HEK293 (cell line): Measurements from ENCODE around the gene ARL16.
A peak's percentile ranks its signal among the peaks of the same experiment; 100 is the strongest.

Experiments used
- CTCF ChIA-PET: fragments of 350-600 bp; formaldehyde crosslinking; extraction: SDS; loops from one replicate; lab custom pipeline; 2021; ENCODE audit warnings: antibody characterized with exemption; lab: Yijun Ruan, JAX
- POLR2A ChIA-PET: fragments of 300-600 bp; formaldehyde crosslinking; extraction: SDS; loops from one replicate; lab custom pipeline; 2020; ENCODE audit warnings: antibody characterized with exemption, inconsistent platforms; lab: Yijun Ruan, JAX
- H3K27ac ChIP-seq: fragments of 200-500 bp; sonication (Bioruptor generic); 2 replicates; pipeline ENCODE4 v1.5.1; 2014; ENCODE audit warnings: low read depth, low read length, control low read depth, inconsistent platforms; ENCODE audit errors: extremely low read depth
- H3K36me3 ChIP-seq, 2 experiments: fragments of 200-500 bp in 1 of 2; sonication (Bioruptor generic) in 1 of 2; 1 replicate in 1 of 2; 2 replicates in 1 of 2; pipeline ENCODE4 v1.5.1; 2014 to 2017; ENCODE audit warnings: inconsistent platforms in 2 of 2, low read length in 2 of 2; ENCODE audit not compliant: control insufficient read depth in 2 of 2, insufficient read depth in 1 of 2
- H3K4me1 ChIP-seq: fragments of 200-500 bp; sonication (Bioruptor generic); 2 replicates; pipeline ENCODE4 v1.5.1; 2014; ENCODE audit warnings: mild to moderate bottlenecking, low read length, inconsistent platforms; ENCODE audit not compliant: control insufficient read depth, insufficient read depth
- H3K4me3 ChIP-seq: 2 replicates; pipeline ENCODE4 v1.5.1; 2011; ENCODE audit warnings: low read depth, mild to moderate bottlenecking, control low read depth, low read length, moderate library complexity
- H3K9me3 ChIP-seq: fragments of 200-500 bp; sonication (Bioruptor generic); 2 replicates; pipeline ENCODE4 v1.5.1; 2014; ENCODE audit warnings: low read depth, low read length, inconsistent platforms; ENCODE audit not compliant: control insufficient read depth, insufficient read depth
- BCL11B ChIP-seq: fragments of 450-650 bp; formaldehyde crosslinking; IDR thresholded peaks from 2 replicates; pipeline ENCODE4 v1.5.1; 2016; ENCODE audit warnings: low read depth, missing biosample characterization, missing genetic modification characterization
- EGR2 ChIP-seq: fragments of 450-650 bp; formaldehyde crosslinking; IDR thresholded peaks from 2 replicates; pipeline ENCODE4 v1.5.1; 2016; ENCODE audit warnings: low read depth, missing biosample characterization, missing genetic modification characterization
- GLIS2 ChIP-seq: fragments of 450-650 bp; formaldehyde crosslinking; IDR thresholded peaks from 2 replicates; pipeline ENCODE4 v1.5.1; 2016; ENCODE audit warnings: missing biosample characterization, missing genetic modification characterization
- KLF17 ChIP-seq: fragments of 450-650 bp; formaldehyde crosslinking; IDR thresholded peaks from 2 replicates; pipeline ENCODE4 v1.5.1; 2016; ENCODE audit warnings: missing biosample characterization, missing genetic modification characterization
- MEIS1 ChIP-seq: sonication (generic); formaldehyde crosslinking; IDR thresholded peaks from 2 replicates; pipeline ENCODE4 v1.8.1; 2022; ENCODE audit warnings: missing genetic modification reagents, mild to moderate bottlenecking, borderline replicate concordance
- SETDB1 ChIP-seq: IDR thresholded peaks from one replicate; pipeline ENCODE4 v1.6.1; 2017; ENCODE audit warnings: mild to moderate bottlenecking, low read length, moderate library complexity, mixed read lengths; ENCODE audit not compliant: insufficient read length
- ZFHX2 ChIP-seq: fragments of 450-650 bp; formaldehyde crosslinking; conservative IDR thresholded peaks from 2 replicates; pipeline ENCODE4 v1.5.1; 2016; ENCODE audit warnings: missing biosample characterization, missing genetic modification characterization
- ZIC2 ChIP-seq: fragments of 450-650 bp; formaldehyde crosslinking; IDR thresholded peaks from 2 replicates; pipeline ENCODE4 v1.5.1; 2016; ENCODE audit warnings: missing biosample characterization, missing genetic modification characterization
- ZNF10 ChIP-seq: fragments of 450-650 bp; formaldehyde crosslinking; IDR thresholded peaks from 2 replicates; pipeline ENCODE4 v1.5.1; 2017; ENCODE audit warnings: missing biosample characterization, missing genetic modification characterization
- ZNF404 ChIP-seq: fragments of 450-650 bp; formaldehyde crosslinking; IDR thresholded peaks from 2 replicates; pipeline ENCODE4 v1.5.1; 2017; ENCODE audit warnings: missing biosample characterization, missing genetic modification characterization
- ZNF473 ChIP-seq: fragments of 450-650 bp; formaldehyde crosslinking; IDR thresholded peaks from 2 replicates; pipeline ENCODE4 v1.5.1; 2017; ENCODE audit warnings: missing biosample characterization, missing genetic modification characterization
- ZNF529 ChIP-seq: fragments of 450-650 bp; formaldehyde crosslinking; IDR thresholded peaks from 2 replicates; pipeline ENCODE4 v1.5.1; 2017; ENCODE audit warnings: missing genetic modification characterization, missing biosample characterization; ENCODE audit not compliant: insufficient replicate concordance
- ZNF561 ChIP-seq: fragments of 450-650 bp; IDR thresholded peaks from 2 replicates; pipeline ENCODE4 v1.5.1; 2018; ENCODE audit warnings: missing biosample characterization, missing genetic modification characterization, borderline replicate concordance
- ZNF785 ChIP-seq: fragments of 450-650 bp; formaldehyde crosslinking; IDR thresholded peaks from 2 replicates; pipeline ENCODE4 v1.5.1; 2016; ENCODE audit warnings: missing biosample characterization, missing genetic modification characterization
- ZNF792 ChIP-seq: fragments of 450-650 bp; formaldehyde crosslinking; IDR thresholded peaks from 2 replicates; pipeline ENCODE4 v1.5.1; 2016; ENCODE audit warnings: missing biosample characterization, missing genetic modification characterization
- ZXDB ChIP-seq: fragments of 450-650 bp; formaldehyde crosslinking; IDR thresholded peaks from 2 replicates; pipeline ENCODE4 v1.5.1; 2016; ENCODE audit warnings: missing biosample characterization, missing genetic modification characterization
- TF ChIP-seq, protein P1 (sequence below): fragments of 450-650 bp; formaldehyde crosslinking; IDR thresholded peaks from 2 replicates; pipeline ENCODE4 v1.5.1; 2017; ENCODE audit warnings: missing biosample characterization, missing genetic modification characterization
- TF ChIP-seq, protein P2 (sequence below): fragments of 450-650 bp; formaldehyde crosslinking; IDR thresholded peaks from 2 replicates; pipeline ENCODE4 v1.5.1; 2016; ENCODE audit warnings: missing biosample characterization, missing genetic modification characterization, borderline replicate concordance

ARL16 gene

GRCh38 chr17:81644976-81645952 is 38.3 kb downstream of the ARL16 start:
- Histone ChIP-seq H3K9me3 (no peaks in the 10 kb centered on the region), H3K36me3 (peaks cover 0 to 6% of the 10 kb centered on the region in 2 experiments; a peak in 1 of 3 replicates), H3K4me3 (no peak overlapping the region), H3K27ac (no peak overlapping the region), H3K4me1 (no peaks in the 10 kb centered on the region)
- TF ChIP-seq ZNF792 (tag by site-specific recombination), result no peak
- no peak for TF ChIP-seq BCL11B (tag by site-specific recombination)
- 0 out of 2 replicates have a peak, but pooled peaks have one; percentile 16 for TF ChIP-seq EGR2
- TF ChIP-seq ZXDB (tag by site-specific recombination), result no peak
- no peak for TF ChIP-seq ZNF404 (tag by site-specific recombination)
- TF ChIP-seq ZNF785 (tag by site-specific recombination), result no peak
- TF ChIP-seq ZIC2 (tag by site-specific recombination), result peak; percentile 10; the same call in 1 of the 2 replicates
- TF ChIP-seq GLIS2 (tag by site-specific recombination), result 0 out of 2 replicates have a peak, but pooled peaks have one; percentile 18
- POLR2A ChIA-PET, result interaction anchor here (0.5 to 0.7 kb wide), 2 partner anchors 38 to 211 kb away, joined by 3 read pairs; partner anchors contain the start of genes ARL16 and HGS
- CTCF ChIA-PET, result interaction anchor here (1.5 kb wide), 1 partner anchor 44 kb away, joined by 4 read pairs; no protein-coding TSS in a partner anchor

DNA sequence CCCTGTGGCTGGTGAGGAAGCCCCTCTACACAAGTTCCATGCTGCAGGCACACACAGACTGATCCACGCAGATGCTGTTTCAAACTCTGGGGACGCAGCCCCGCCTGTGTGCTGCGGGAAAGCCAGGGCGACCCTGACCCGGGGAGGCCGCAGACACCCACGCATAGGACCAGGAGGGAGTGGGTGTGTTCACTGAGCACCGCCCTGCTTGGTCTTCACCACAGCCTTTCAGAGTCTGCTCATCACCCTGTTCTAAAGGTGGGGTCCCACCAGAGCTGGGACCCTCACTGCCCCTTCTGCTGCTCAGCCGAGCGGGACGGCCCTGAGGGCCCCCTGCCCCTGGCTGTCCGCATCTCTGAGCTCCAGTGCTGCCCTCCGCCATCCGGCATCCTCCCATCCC is 39.1 kb downstream of the ARL16 start:
- TF ChIP-seq ZFHX2 (tag by site-specific recombination) (0 out of 2 replicates have a peak, but pooled peaks have one; percentile 24), ZNF529 (tag by site-specific recombination) (no peak)
- Histone ChIP-seq H3K27ac (no peak overlapping the region), H3K4me1 (no peaks in the 10 kb centered on the region), H3K4me3 (no peak overlapping the region), H3K36me3 (peaks cover 0 to 6% of the 10 kb centered on the region in 2 experiments; a peak in 1 of 3 replicates), H3K9me3 (no peaks in the 10 kb centered on the region)
- POLR2A ChIA-PET, result interaction anchor here (0.5 kb wide), 1 partner anchor 212 kb away, joined by 3 read pairs; no protein-coding TSS in a partner anchor
- CTCF ChIA-PET, result interaction anchor here (0.5 kb wide), 1 partner anchor 19 kb away, joined by 3 read pairs; no protein-coding TSS in a partner anchor

DNA sequence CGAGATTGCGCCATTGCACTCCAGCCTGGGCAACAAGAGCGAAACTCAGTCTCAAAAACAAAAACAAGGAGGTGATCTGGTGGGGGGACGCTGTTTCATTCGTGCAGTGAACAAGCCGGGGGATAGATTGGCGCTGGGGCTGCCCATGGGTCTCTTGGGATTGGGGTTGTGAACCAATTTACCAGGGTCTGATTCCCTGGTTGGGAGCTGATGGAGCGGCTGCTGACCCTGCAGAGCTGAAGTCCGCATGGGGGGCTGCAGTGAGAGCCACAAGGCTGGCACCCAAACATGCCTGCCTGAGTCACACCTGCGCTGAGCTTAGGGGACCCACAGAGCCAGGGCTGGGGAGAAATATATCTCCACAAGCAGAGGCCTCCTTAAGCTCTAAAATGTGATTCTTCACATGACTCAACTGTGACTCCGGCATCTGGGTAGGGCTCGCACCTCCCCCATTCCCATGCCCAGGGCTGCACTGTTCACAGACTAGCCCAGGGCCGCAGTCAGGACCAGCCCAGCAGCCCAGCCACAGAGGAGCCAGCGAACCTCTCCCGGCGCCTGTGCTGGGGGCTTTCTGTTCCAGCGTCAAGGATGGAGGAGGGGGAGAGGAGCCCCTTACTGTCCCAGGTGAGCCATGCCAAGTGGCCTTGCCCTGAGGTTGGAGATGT is 41.6 kb downstream of the ARL16 start:
- Histone ChIP-seq H3K27ac (no peak overlapping the region), H3K9me3 (no peaks in the 10 kb centered on the region), H3K36me3 (peaks cover 0 to 6% of the 10 kb centered on the region in 2 experiments; a peak in 1 of 3 replicates), H3K4me1 (0 out of 2 replicates have a peak, but pooled peaks cover 3% of the 10 kb centered on the region), H3K4me3 (no peak overlapping the region)
- ChIA-PET POLR2A (no interaction called here), CTCF (no interaction called here)
- TF ChIP-seq, protein P1, sequence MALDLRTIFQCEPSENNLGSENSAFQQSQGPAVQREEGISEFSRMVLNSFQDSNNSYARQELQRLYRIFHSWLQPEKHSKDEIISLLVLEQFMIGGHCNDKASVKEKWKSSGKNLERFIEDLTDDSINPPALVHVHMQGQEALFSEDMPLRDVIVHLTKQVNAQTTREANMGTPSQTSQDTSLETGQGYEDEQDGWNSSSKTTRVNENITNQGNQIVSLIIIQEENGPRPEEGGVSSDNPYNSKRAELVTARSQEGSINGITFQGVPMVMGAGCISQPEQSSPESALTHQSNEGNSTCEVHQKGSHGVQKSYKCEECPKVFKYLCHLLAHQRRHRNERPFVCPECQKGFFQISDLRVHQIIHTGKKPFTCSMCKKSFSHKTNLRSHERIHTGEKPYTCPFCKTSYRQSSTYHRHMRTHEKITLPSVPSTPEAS (tag by site-specific recombination), result no peak
- TF ChIP-seq KLF17 (tag by site-specific recombination) (no peak), BCL11B (tag by site-specific recombination) (no peak), ZNF561 (tag by site-specific recombination) (no peak), ZNF10 (no peak), MEIS1 (CRISPR knock-in tag) (no peak), SETDB1 (no peak), ZNF473 (tag by site-specific recombination) (no peak)
- TF ChIP-seq, protein P2, sequence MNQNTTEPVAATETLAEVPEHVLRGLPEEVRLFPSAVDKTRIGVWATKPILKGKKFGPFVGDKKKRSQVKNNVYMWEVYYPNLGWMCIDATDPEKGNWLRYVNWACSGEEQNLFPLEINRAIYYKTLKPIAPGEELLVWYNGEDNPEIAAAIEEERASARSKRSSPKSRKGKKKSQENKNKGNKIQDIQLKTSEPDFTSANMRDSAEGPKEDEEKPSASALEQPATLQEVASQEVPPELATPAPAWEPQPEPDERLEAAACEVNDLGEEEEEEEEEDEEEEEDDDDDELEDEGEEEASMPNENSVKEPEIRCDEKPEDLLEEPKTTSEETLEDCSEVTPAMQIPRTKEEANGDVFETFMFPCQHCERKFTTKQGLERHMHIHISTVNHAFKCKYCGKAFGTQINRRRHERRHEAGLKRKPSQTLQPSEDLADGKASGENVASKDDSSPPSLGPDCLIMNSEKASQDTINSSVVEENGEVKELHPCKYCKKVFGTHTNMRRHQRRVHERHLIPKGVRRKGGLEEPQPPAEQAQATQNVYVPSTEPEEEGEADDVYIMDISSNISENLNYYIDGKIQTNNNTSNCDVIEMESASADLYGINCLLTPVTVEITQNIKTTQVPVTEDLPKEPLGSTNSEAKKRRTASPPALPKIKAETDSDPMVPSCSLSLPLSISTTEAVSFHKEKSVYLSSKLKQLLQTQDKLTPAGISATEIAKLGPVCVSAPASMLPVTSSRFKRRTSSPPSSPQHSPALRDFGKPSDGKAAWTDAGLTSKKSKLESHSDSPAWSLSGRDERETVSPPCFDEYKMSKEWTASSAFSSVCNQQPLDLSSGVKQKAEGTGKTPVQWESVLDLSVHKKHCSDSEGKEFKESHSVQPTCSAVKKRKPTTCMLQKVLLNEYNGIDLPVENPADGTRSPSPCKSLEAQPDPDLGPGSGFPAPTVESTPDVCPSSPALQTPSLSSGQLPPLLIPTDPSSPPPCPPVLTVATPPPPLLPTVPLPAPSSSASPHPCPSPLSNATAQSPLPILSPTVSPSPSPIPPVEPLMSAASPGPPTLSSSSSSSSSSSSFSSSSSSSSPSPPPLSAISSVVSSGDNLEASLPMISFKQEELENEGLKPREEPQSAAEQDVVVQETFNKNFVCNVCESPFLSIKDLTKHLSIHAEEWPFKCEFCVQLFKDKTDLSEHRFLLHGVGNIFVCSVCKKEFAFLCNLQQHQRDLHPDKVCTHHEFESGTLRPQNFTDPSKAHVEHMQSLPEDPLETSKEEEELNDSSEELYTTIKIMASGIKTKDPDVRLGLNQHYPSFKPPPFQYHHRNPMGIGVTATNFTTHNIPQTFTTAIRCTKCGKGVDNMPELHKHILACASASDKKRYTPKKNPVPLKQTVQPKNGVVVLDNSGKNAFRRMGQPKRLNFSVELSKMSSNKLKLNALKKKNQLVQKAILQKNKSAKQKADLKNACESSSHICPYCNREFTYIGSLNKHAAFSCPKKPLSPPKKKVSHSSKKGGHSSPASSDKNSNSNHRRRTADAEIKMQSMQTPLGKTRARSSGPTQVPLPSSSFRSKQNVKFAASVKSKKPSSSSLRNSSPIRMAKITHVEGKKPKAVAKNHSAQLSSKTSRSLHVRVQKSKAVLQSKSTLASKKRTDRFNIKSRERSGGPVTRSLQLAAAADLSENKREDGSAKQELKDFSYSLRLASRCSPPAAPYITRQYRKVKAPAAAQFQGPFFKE (tag by site-specific recombination), result no peak
